ENCODE results near the gene SEMA3B.

SEMA3B gene

DNA sequence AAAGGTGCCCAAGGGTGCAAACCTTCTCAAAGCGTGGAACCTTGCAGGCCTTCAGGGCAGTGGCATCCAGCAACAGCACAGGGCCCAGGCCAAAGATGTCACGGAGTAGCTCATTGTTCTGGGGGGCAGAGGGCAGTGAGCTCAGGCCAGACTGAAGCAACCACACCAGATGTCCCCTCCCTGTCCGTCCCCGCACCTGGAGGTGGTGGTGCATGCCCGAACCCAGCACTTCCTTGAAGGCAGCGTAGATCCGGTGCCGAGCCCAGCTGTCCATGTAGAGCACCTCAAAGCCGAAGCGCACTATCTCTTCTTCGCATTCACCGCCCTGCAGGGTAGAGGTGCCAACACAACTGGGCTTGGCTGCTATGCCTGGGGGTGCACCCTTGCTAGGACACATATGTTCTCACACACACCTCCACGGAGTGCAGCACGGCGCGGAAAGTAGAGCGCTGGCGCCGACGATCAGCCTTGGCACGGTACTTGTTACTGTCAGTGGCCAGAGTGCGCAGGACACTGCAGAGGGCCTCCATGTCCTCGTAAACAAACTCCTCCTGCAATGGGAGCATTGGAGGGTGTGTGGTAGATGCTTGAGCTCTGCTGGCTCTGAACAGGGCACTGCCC lies 19.6 kb downstream of the SEMA3B start:
- no peak for DNase-seq (ENCODE audit: low read depth)
- H3K4me3 ChIP-seq (ENCODE audit: low read depth, low read length) = no peak overlapping the region

DNA sequence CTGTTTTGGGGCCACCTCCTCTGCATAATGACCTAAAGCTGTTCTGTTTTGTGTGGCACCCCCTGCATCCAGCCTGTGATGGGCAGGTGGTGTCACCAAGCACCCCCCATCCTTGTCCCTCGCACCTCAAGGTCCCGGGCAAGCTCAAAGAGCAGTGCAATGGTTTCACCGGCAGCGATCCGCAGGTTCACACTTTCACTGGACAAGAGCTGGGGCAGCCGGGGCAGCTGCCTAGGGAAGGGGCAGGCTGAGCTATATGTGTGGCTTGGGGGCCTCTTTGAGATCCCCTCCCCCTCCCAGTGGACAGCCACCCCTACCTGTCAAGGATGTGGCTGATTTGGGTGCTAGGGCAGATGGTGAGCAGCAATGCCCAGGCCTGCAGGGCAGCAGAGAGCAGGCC lies 20.2 kb downstream of the SEMA3B start:
- no peak overlapping the region for H3K4me3 ChIP-seq (ENCODE audit: low read depth, low read length)
- DNase-seq (ENCODE audit: low read depth) = no peak

DNA sequence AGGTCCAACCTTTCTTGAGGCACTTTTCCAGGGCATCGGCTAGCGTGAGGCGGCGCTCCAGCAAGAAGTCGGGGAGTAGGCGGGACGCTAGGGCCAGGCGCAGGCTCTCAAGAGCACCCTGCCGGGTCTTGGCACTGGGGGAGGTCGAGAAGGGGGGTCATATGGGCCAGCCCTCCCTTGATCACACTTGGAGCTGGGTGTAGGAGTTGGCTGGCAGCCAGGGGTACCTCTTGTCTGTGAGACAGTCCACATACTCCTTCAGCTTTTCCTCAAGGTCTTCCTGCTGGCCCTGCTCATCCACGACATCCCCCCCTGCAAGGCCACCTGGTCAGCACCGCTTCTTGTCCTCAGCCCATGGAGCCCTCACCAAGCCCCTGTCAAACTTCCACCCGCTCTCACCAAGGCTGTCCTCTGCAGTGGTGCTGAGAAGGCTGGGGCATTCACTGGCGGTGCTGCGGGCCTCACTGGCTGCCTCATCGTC lies 21.3 kb downstream of the SEMA3B start:
- H3K4me3 ChIP-seq (ENCODE audit: low read depth, low read length) = no peak overlapping the region
- DNase-seq (ENCODE audit: low read depth) = no peak

DNA sequence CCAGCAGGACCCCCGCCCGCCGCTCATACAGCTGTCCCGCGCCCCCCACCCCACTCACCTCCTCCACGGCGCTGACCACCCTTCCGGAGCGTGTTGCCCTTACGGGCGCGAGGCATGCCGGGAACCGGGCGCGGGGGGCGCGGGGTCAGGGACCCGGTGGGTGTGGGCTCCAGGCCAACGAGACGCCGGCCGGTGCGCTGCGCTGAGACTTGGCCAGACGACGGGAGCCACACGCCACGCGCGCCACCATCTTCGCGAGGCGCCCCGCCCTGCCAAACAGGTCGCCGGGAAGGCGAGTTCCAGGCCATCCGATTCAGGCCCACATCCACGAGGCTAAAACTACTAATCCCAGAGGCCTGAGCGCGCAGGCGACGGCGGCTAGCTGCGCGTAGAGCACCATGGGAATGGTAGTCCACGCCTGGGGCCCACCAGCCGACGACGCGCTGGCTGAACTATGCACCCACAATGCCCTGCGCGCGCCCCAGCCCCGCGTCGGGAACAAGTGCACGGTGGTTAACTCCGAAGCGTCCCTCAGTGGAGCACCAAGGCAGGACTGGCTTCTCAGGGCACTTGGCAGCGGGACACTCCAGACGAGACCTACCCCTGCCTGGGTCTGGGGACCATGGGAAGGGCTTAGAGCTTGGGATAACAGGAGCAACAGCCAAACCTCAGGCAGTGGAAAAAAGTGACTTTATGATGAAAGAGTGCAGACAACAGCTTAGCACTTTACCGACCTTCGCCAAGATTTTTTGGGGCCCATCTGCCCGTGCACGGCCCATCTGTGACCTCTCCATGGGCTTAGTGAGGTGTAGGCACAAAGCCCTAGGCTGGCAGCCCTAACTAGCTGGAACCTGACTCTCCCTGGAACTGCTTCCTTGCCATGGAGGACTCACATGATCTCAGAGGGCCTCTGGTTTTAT lies 23.5 kb downstream of the SEMA3B start, which contains the start of gene IFRD2:
IFRD2 (minus strand) TSS at position 271 of the 920 bp plus-strand sequence; CDS start at position 116, 155 bp downstream.
- peak; percentile 91 for DNase-seq (ENCODE audit: low read depth)

DNA sequence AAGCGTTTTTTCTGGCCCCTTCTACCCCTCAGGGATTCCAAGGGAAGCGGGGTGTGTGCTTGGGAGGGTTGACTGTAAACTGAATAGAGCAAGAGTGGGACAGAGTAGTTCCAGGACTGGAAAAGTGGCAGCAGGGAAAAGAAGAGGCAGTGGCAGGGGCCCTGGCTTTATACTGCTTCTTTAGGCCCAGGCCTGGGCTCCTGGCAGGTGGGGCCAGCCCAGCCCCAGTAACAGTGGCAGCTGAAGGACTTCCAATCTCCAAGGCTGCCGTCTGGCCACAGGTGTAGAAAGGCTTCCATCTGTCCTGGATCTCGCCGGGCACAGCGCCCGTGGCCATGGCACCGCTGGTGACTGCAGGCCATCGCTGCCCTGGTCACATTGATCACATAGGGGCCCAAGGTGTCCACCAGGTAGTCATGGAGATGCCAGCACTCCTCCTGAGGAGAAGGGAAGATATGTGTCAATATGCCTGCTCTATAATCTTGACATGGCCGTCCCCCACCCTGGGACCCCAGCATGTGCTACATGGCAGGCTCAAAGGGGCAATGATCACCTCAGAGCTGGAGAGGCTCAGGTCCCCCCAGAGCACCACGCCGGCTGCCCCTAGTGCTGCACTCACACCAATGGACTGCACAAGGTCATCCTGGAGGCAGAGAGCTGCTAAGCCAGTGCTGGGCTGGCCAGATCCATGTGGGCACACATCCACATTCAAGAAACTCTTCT lies 24.3 kb downstream of the SEMA3B start:
- no peak for DNase-seq (ENCODE audit: low read depth)
- H3K4me3 ChIP-seq (ENCODE audit: low read depth, low read length) = no peak overlapping the region

More for the DNA sequence above, 23.5 kb downstream of the SEMA3B start, which contains the start of gene IFRD2:
- peak within 1 kb of the TSS; percentile 92 for H3K4me3 ChIP-seq (ENCODE audit: low read depth, low read length)

DNA sequence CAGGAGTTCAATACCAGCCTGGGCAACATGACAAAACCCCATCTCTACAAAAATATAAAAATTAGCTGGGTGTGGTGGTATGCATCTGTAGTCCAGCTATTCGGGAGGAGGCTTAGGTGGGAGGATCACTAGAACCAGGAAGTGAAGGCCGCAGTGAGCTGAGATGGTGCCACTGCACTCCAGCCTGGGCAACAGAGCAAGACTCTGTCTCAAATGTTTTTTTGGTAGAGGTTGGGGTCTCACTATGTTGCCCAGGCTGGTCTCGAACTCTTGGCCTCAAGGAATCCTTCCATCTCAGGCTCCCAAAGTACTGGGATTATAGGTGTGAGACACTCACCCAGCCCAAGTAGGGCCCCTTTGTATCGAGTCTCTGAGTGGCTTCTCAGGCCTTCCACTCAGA lies 25.1 kb downstream of the SEMA3B start:
- H3K4me3 ChIP-seq (ENCODE audit: low read depth, low read length) = no peak overlapping the region
- DNase-seq (ENCODE audit: low read depth) = no peak

DNA sequence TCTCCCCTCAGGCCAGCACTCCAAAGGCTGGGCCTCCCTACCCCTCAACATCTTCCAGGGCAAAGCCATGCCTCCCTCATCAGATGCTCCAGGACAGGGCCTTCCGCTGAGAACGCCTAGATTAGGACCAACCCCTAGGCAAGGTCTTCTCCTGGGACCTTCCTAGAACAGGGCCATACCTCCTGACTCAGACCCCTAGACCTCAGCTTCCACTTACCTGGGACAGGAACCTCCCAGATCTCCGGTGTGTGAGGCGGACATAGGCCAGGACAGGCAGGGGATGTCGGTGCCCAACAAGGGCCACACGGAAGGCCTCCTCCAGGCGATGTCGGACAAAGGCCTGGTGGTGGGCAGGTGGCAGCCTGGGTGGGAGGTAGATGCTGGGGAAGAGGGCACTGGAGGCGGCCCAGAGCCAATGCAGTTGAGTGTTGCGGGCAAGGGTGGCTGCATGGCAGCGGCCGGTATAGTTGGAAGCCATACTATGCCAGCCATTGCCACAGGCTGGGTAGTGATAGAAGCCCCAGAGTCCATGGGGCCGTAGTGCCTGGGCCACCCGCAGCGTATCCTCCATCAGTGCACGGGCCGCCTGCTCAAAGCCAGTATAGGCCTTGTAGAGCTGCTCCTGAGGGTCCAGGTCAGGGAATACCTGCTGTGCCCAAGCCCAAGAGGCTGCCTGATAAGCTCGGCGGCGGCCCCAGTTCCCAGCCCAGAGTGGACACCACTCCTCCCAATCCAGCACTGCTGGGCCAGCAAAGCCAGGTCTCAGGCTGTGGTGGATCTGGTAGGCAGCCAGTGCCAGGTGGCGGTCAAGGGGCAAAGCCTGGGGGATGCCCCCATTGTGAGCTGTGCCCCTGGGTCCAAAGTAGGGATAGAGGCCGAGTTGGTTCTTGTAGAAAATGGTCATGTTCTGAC lies 25.8 kb downstream of the SEMA3B start:
- no peak overlapping the region for H3K4me3 ChIP-seq (ENCODE audit: low read depth, low read length)
- no peak for DNase-seq (ENCODE audit: low read depth)

DNA sequence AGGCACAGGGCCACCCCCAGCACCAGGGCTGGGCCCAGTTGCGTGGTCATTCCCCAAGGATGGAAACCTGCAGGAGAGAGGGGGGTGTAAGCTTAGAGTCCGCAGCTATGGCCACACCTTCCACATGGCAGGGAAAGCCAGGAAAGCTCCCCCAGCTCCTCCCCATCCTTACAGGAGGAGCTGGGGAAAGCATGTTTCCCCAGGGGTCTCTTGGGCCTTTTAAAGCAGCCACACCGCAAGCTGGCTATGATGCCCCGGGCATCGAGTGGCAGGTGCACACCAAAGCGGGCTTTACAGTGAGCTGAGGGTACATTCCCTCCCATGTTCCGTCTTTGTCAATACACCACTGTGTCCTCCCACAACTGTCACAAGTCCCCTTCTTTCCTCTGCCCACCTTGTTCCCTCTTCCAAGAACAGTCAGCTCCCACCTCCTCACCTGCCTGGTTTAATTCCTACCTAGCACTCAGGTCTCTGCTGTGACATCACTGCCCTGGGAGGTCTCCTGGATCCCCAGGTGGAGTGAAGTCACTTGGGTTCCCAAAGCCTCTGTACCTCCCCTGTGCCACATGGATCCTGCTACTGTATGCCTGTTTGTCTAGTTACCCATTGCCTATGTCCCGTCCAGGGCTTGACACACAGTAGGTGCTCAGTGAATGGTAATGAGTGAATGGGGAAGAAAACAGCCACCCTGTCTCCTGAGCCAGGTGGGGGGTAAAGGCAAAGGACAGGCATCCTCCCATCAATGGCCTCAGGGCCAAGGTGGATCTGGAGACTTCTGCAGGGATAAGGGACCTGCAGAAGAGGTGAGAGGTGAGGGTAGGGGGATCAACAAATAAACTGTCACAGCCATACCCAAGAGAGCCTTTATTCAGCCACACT lies 26.8 kb downstream of the SEMA3B start:
- no peak for DNase-seq (ENCODE audit: low read depth)
- H3K4me3 ChIP-seq (ENCODE audit: low read depth, low read length) = no peak overlapping the region

DNA sequence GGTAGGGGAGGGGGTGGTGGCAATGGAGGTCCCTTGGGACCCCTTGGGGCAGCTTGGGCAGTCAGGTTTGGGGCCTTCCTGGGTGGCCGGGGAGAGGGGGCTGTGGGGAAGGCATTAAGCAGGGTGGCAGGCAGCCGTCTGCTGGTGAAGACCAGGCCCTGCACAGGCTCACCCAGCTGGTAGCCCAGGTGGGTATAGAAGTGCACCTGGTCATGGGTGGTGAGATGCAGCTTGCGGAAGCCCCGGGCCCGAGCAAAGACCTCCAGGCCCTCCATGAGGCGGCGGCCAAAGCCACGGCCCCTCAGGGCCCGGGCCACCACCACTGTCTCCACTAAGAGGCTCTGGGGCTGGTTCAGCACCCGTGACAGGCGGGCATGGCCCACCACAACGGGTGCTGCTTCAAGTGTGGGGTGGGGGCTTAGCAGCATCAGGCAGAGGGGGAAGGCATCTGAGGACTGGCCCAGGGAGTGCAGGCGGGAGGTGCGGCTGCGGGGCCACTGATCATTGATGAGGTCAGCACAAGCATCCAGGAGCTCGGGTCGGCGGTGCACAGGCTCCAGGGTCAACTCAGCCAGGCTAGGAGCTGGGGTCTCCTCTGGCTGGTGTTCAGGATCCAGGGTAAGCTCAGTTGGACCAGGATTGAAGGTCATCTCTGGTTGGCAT lies 27.9 kb downstream of the SEMA3B start:
- no peak for DNase-seq (ENCODE audit: low read depth)
- H3K4me3 ChIP-seq (ENCODE audit: low read depth, low read length) = no peak overlapping the region

DNA sequence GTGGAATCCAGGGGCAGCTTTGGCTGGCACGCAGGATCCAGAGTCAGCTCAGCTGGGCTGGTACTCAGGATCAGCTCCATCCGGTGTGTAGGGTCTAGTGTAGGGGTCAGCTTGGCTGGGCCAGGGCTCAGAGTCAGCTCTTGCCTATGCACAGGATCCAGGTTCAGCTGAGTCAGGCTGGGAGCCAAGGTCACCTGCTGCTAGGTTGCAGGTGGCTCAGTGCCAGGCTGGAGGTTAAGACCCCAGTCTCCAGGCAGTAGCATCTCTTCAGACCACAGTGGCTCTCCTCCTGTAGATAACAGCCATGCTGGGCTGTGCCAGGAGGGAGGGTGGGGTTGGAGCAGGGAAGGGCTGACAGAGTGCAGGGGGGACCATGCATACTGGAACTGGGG lies 28.4 kb downstream of the SEMA3B start:
- no peak for DNase-seq (ENCODE audit: low read depth)
- H3K4me3 ChIP-seq (ENCODE audit: low read depth, low read length) = no peak overlapping the region

DNA sequence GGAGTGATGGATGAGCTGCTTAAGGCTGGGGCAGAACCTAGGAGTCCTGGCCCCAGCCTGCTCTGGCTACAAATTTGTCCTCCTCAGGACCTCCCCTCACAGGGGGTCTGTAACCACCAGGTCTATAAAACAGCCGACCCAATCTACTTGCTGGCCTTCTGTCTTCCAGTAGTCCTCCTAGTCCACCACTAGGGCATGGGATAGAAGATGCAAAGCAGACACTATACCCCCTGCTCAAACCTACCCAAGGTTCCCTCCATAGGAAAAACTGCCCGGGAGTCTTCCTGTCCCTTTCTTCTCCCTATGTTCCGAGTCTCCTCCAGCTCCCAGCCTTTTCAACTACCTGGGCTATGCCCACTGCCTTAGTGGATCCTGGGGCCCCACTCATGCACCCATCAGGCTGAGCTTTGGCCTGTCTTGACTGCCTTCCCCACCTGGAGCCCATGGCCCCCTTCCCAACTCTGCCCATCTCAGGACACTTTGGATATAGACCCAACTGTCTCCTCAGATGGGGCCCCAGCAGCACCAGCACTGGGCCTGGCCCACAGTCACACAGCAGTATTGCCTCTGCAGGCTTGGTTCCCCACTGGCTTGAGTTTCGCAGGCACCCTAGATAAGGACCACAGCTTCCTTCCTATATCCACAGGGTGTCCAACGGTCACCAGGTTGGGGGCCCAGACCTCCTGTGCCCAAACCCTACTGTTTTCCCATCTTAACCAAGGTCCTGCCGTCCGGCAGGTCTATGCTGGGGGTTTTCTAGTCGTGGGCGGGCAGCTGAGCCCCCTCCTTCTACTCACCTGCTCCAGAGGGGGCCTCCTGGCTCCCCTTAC lies 29.2 kb downstream of the SEMA3B start:
- peak overlapping the region; percentile 77 for H3K4me3 ChIP-seq (ENCODE audit: low read depth, low read length)
- no peak for DNase-seq (ENCODE audit: low read depth)

DNA sequence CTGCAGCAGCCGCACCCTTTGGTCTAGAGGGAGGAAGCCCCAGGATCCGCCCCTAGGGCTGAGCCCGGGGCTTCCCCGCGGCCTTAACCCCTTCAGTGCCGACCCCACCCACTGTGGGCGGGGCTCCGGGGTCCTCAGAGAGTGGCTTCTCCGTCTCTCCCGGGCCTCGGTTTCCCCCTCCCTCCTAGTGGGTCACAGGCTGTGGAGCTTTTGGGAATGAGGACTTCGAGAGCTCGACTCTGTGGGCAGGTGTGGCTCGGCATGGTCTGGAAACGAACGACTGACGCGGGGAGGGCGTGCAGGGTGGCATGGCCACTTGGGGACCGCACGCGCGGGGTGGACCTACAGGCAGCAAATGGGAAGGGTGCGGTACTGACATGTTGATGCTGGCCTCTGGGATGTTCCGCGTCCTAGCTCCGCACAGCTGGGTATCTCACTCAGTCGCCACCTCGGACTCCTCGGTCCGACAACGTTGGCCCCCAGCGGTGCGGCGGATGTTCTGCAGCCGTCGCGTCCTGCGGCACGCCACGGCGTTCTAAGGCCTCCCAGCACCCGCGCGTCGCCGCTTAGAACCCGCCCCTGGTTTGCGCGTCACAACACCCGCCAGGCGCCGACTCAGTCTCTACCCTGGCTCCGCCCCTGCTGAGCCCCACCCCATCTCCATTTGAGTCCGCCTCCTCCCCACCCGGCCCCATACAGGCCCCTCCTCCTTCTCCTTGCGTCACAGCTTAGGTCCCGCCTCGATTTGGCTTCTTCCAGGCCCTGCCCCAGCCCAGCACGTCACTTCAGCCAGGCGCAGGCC lies 30.1 kb downstream of the SEMA3B start, which contains the start of the genes HYAL3 and NAA80:
HYAL3 (minus strand) TSS at position 570 of the 802 bp plus-strand sequence. CDS start 3,803 bp downstream, outside the sequence.
NAA80 (minus strand) TSS at position 570 of the 802 bp plus-strand sequence. CDS start 1,942 bp downstream, outside the sequence.
- H3K4me3 ChIP-seq (ENCODE audit: low read depth, low read length) = peak within 1 kb of the TSS; percentile 77
- DNase-seq (ENCODE audit: low read depth) = peak; percentile 99

DNA sequence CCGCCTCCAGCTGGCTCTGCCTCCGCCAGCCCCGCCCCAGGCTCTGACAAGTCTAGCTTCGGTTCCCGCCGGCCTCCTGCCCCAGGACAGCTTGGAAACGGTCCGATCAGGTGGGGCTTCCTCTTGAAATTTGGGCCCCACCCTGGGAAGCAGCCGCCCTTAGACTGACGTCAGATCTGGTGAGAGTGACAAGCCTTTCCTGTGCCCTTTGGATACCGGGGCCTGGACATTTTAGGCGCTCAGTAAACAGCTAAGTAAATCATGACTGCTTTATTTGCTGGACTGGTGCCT lies 30.6 kb downstream of the SEMA3B start:
- peak overlapping the region; percentile 53 for H3K4me3 ChIP-seq (ENCODE audit: low read depth, low read length)
- DNase-seq (ENCODE audit: low read depth) = no peak

DNA sequence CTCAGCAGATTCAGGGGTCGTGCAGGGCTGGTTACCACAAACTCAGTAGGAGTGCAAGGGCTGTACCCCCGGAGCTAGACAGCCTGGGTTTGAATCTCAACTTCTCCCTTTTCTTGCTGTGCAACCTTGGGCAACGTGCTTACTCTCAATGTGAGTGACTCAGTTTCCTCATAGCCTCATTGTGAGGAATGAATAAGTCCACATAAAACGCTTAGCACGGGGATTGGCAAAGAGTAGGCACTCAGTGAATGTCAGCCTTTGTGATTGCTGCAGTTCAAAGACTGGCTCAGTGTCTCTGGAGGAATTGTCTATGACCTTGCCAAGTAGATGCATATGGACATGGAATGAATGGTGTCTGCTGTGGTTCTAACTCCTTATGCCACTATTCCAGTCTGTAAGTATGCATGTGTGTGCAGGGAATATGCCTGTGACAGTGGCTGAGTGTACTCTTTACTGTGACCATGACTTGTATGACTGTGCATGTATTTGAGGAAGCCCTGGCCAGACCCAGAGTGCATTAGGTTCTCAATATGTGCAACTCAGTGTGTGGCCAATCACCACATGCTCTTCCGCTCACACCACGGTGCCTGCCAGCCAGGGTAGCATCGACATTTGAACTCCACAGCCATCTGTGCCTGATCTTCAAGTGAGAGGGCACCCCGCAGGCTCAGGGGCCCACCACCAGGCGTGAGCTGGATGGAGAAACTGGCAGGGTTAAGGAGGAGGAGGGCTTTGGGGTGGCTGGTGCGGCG lies 31.2 kb downstream of the SEMA3B start:
- peak; percentile 13 for DNase-seq (ENCODE audit: low read depth)
- peak overlapping the region; percentile 53 for H3K4me3 ChIP-seq (ENCODE audit: low read depth, low read length)

DNA sequence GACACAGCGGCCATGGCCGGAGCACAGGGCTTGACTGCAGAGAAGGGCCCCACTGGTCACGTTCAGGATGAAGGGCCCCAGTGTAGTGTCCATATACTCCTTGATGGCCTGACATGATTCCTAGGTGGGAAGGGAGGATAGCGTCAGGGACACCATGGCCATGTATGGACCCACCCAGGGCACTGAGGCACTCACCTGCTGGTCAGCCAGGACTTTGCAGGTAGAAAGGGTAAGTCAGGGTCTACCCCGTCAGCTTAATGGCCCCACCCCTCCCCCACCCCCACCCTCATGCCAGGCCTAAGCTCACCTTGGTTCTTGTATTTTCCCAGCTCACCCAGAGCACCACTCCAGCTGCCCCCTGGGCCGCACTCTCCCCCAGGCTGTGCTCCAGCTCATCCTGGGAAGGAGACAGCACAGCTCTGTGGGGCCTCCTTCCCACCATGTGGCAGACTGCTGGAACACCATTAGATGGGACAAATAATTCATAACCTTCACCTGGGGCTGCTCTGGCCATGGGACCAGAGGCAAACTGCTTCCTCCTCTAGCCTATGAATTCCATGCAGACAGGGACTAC lies 31.8 kb downstream of the SEMA3B start:
- DNase-seq (ENCODE audit: low read depth) = no peak
- no peak overlapping the region for H3K4me3 ChIP-seq (ENCODE audit: low read depth, low read length)
